ENCODE results near the gene CXXC4. TPM values are rescaled to one million over a fixed set of nuclear protein-coding genes. Genes with fewer than 3 reads are reported as not detected.

CXXC4 gene
- total and polyA plus RNA-seq, 2 donors (not counting 1 experiment from before 2014, with no cell fraction given) = under 0.01 to 0.02 TPM

DNA sequence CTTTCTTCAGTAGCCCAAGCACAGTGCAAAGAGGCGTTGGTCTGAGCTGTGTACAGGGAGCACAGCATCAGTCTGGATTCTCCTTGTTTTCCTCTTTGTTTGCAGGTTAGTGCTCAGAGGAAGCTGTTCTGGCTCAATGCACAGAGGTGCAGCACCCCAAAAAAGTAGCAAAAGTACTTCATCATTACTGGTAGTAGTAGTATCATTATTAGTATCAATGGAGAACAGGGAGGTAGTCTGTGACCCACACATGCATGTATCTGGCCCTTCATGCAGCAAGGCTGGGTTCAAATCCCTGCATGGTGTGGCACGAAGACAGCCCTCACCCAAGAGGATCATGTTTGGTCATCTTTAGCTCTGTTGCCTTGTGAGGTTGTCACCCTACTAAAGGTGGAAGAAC, 68.7 kb downstream of the CXXC4 start:
- DNase-seq (ENCODE audit: low read depth in 2 of 2) = no peak
- TF ChIP-seq, protein P1, sequence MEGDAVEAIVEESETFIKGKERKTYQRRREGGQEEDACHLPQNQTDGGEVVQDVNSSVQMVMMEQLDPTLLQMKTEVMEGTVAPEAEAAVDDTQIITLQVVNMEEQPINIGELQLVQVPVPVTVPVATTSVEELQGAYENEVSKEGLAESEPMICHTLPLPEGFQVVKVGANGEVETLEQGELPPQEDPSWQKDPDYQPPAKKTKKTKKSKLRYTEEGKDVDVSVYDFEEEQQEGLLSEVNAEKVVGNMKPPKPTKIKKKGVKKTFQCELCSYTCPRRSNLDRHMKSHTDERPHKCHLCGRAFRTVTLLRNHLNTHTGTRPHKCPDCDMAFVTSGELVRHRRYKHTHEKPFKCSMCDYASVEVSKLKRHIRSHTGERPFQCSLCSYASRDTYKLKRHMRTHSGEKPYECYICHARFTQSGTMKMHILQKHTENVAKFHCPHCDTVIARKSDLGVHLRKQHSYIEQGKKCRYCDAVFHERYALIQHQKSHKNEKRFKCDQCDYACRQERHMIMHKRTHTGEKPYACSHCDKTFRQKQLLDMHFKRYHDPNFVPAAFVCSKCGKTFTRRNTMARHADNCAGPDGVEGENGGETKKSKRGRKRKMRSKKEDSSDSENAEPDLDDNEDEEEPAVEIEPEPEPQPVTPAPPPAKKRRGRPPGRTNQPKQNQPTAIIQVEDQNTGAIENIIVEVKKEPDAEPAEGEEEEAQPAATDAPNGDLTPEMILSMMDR (conservative IDR thresholded peaks at IDR 0.05 in 1 of 2, IDR thresholded peaks at IDR 0.05 in 1 of 2; ENCODE audit: low read depth in 1 of 2, low read length in 2 of 2) = no peak
- TF ChIP-seq EZH2 (IDR thresholded peaks at IDR 0.05; ENCODE audit: low read length, missing control alignments) = no peak
- Histone ChIP-seq H3K9me3 (ENCODE audit: control insufficient read depth, insufficient read depth, low read depth, low read length) (no peaks in the 10 kb centered on the region), H2AFZ (ENCODE audit: low read length) (no peak overlapping the region), H3K27me3 (ENCODE audit: control insufficient read depth, insufficient read depth, low read length) (no peaks in the 10 kb centered on the region), H3K4me2 (ENCODE audit: extremely low read depth, insufficient read depth, low read length) (no peak overlapping the region), H3K4me1 (ENCODE audit: control insufficient read depth, extremely low read depth, insufficient read depth, low read length) (no peaks in the 10 kb centered on the region), H3K4me3 (replicated peaks in 1 of 4; ENCODE audit: control extremely low read depth in 1 of 4, insufficient read depth in 1 of 4, low read depth in 3 of 4, low read length in 4 of 4) (no peak overlapping the region), H3K27ac (ENCODE audit: insufficient read depth, low read length) (no peak overlapping the region), H3K9ac (ENCODE audit: insufficient read depth, low read length) (no peak overlapping the region), H3K36me3 (ENCODE audit: control insufficient read depth, insufficient read depth, low read length) (no peaks in the 10 kb centered on the region), H3K79me2 (ENCODE audit: control insufficient read depth, insufficient read depth, low read length) (no peaks in the 10 kb centered on the region), H4K20me1 (ENCODE audit: control insufficient read depth, extremely low read depth, insufficient read depth, low read length) (no peaks in the 10 kb centered on the region)

DNA sequence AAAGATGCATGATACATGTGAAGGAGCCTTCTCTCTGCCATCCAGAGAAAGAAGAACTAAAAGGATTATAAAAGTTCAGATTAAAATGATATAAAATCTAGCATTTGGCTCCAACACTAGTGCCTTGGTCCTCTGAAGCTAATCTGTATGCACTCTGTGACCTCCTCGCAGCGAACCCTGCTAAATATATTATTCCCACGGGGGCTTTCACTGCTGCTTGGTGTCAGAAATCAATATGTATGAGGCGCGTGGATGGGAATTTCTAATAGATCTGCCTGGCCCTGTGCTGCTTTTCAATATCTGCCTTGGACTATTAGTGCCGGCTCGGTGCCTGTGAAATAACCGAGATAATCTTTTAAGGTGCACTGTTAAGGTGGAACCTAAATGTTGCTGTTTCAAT, 69.7 kb downstream of the CXXC4 start:
- H3K27me3 ChIP-seq (ENCODE audit: control insufficient read depth, insufficient read depth, low read length) = no peaks in the 10 kb centered on the region
- no peaks in the 10 kb centered on the region for H3K9me3 ChIP-seq (ENCODE audit: control insufficient read depth, insufficient read depth, low read depth, low read length)
- TF ChIP-seq, protein P1 (conservative IDR thresholded peaks at IDR 0.05 in 1 of 2, IDR thresholded peaks at IDR 0.05 in 1 of 2; ENCODE audit: low read depth in 1 of 2, low read length in 2 of 2) = no peak
- TF ChIP-seq EZH2 (IDR thresholded peaks at IDR 0.05; ENCODE audit: low read length, missing control alignments) = no peak
- H4K20me1 ChIP-seq (ENCODE audit: control insufficient read depth, extremely low read depth, insufficient read depth, low read length) = no peaks in the 10 kb centered on the region
- H3K4me2 ChIP-seq (ENCODE audit: extremely low read depth, insufficient read depth, low read length) = peak overlapping the region; percentile 44
- H3K27ac ChIP-seq (ENCODE audit: insufficient read depth, low read length) = no peak overlapping the region
- no peaks in the 10 kb centered on the region for H3K36me3 ChIP-seq (ENCODE audit: control insufficient read depth, insufficient read depth, low read length)
- H3K4me1 ChIP-seq (ENCODE audit: control insufficient read depth, extremely low read depth, insufficient read depth, low read length) = no peaks in the 10 kb centered on the region
- H3K4me3 ChIP-seq (replicated peaks in 1 of 4; ENCODE audit: control extremely low read depth in 1 of 4, insufficient read depth in 1 of 4, low read depth in 3 of 4, low read length in 4 of 4) = peak overlapping the region in 2 of 4 experiments; percentile 32 to 75
- H3K79me2 ChIP-seq (ENCODE audit: control insufficient read depth, insufficient read depth, low read length) = no peaks in the 10 kb centered on the region
- H2AFZ ChIP-seq (ENCODE audit: low read length) = peak overlapping the region; percentile 20
- no peak overlapping the region for H3K9ac ChIP-seq (ENCODE audit: insufficient read depth, low read length)
- no peak for DNase-seq (ENCODE audit: low read depth in 2 of 2)

DNA sequence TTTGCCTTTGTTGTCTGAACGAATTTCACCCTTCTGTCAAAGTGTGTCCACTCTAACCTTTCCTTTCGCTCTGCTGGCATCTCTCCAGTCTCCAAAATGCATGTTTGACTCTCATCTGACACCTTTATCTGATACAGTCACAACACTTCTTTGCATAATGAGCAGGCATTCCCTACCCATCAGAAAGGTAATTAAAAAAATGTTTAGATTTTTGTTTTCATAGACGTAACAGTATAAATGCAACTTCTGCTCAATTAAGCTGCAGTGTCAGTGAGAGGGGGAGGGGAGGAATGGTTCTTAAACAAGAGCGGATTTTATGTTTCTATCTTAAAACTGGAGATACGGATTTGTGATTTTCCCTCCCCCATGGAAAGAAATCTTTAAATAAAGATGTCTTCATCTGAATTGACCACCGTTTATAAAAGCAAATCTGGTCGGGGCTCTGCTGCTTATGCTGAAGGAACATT, 70.2 kb downstream of the CXXC4 start:
- Histone ChIP-seq H3K27ac (ENCODE audit: insufficient read depth, low read length) (no peak overlapping the region), H3K9me3 (ENCODE audit: control insufficient read depth, insufficient read depth, low read depth, low read length) (no peaks in the 10 kb centered on the region), H3K79me2 (ENCODE audit: control insufficient read depth, insufficient read depth, low read length) (no peaks in the 10 kb centered on the region), H3K4me3 (replicated peaks in 1 of 4; ENCODE audit: control extremely low read depth in 1 of 4, insufficient read depth in 1 of 4, low read depth in 3 of 4, low read length in 4 of 4) (peak overlapping the region in 2 of 4 experiments; percentile 32 to 75), H3K27me3 (ENCODE audit: control insufficient read depth, insufficient read depth, low read length) (no peaks in the 10 kb centered on the region), H2AFZ (ENCODE audit: low read length) (no peak overlapping the region), H3K4me2 (ENCODE audit: extremely low read depth, insufficient read depth, low read length) (no peak overlapping the region), H3K36me3 (ENCODE audit: control insufficient read depth, insufficient read depth, low read length) (no peaks in the 10 kb centered on the region), H4K20me1 (ENCODE audit: control insufficient read depth, extremely low read depth, insufficient read depth, low read length) (no peaks in the 10 kb centered on the region), H3K4me1 (ENCODE audit: control insufficient read depth, extremely low read depth, insufficient read depth, low read length) (no peaks in the 10 kb centered on the region), H3K9ac (ENCODE audit: insufficient read depth, low read length) (no peak overlapping the region)
- TF ChIP-seq, protein P1 (conservative IDR thresholded peaks at IDR 0.05 in 1 of 2, IDR thresholded peaks at IDR 0.05 in 1 of 2; ENCODE audit: low read depth in 1 of 2, low read length in 2 of 2) = no peak
- DNase-seq (ENCODE audit: low read depth in 2 of 2) = peak in 1 of 2 donors; percentile 6

All from fibroblast of lung (primary cell).